ENCODE measurements around the gene TPSD1. TPM values are rescaled to one million over a fixed set of nuclear protein-coding genes. Genes with fewer than 3 reads are reported as not detected.

Gene TPSD1
- not detected in 2 replicates for total RNA-seq

GRCh38 chr16:1255276-1256122, at the start of gene TPSD1:
Gene TPSD1, plus strand, starts transcription at chr16:1256069. Its CDS starts 212 bp downstream, at chr16:1256281.

GRCh38 chr16:1225051-1225451, 30.8 kb upstream of the TPSD1 start, which contains the start of gene TPSG1:
Gene TPSG1, minus strand, starts transcription at chr16:1225268. Its CDS starts 16 bp downstream, at chr16:1225252.

GRCh38 chr16:1230084-1230470, 25.8 kb upstream of the TPSD1 start, which contains the start of gene TPSB2:
Gene TPSB2, minus strand, starts transcription at chr16:1230184. Its CDS starts 233 bp downstream, at chr16:1229951.

GRCh38 chr16:1240436-1240835, 15.4 kb upstream of the TPSD1 start, which contains the start of gene TPSAB1:
Gene TPSAB1, plus strand, starts transcription at chr16:1240705. Its CDS starts 234 bp downstream, at chr16:1240939.

Other genes starting within 250 kb of the TPSD1 start
- gene SSTR5, start 183.3 kb upstream of the TPSD1 start, total RNA-seq = 1.4 TPM in 1 of 2 replicates, not detected in the other
- not detected in 2 replicates for gene C1QTNF8, start 159.8 kb upstream of the TPSD1 start, total RNA-seq
- gene CACNA1H, start 103.0 kb upstream of the TPSD1 start, total RNA-seq = 0.81 and 1.1 TPM in 2 replicates
- not detected in 2 replicates for gene TPSG1, start 30.8 kb upstream of the TPSD1 start, total RNA-seq
- gene TPSB2, start 25.9 kb upstream of the TPSD1 start, total RNA-seq = not detected in 2 replicates
- not detected in 2 replicates for gene TPSAB1, start 15.4 kb upstream of the TPSD1 start, total RNA-seq
- gene UBE2I, start 53.6 kb downstream of the TPSD1 start, total RNA-seq = 38.5 and 48.8 TPM in 2 replicates
- 1.8 and 4.7 TPM in 2 replicates for gene BAIAP3, start 77.6 kb downstream of the TPSD1 start, total RNA-seq
- 63.0 and 88.6 TPM in 2 replicates for gene TSR3, start 95.8 kb downstream of the TPSD1 start, total RNA-seq
- 67.3 and 73.7 TPM in 2 replicates for gene GNPTG, start 95.9 kb downstream of the TPSD1 start, total RNA-seq
- 23.3 and 27.6 TPM in 2 replicates for gene UNKL, start 158.6 kb downstream of the TPSD1 start, total RNA-seq
- 15.2 and 18.0 TPM in 2 replicates for gene UQCC4, start 164.7 kb downstream of the TPSD1 start, total RNA-seq
- not detected in 2 replicates for gene PERCC1, start 175.0 kb downstream of the TPSD1 start, total RNA-seq
- gene CCDC154, start 188.5 kb downstream of the TPSD1 start, total RNA-seq = not detected in 2 replicates
- 33.6 and 39.5 TPM in 2 replicates for gene CLCN7, start 219.0 kb downstream of the TPSD1 start, total RNA-seq
- not detected in 2 replicates for gene PTX4, start 232.9 kb downstream of the TPSD1 start, total RNA-seq
- 6.3 and 13.9 TPM in 2 replicates for gene TELO2, start 237.3 kb downstream of the TPSD1 start, total RNA-seq